ENCODE measurements around the gene CERKL. TPM values are rescaled to one million over a fixed set of nuclear protein-coding genes. Genes with fewer than 3 reads are reported as not detected.

CERKL gene
- total RNA-seq, 1 donor from 2014 or later, result 2.6 TPM

GRCh38 chr2:181542170-181542569 is 114.7 kb downstream of the CERKL start:
- peaks cover 4% of the 10 kb centered on the region for H3K9me3 Mint-ChIP-seq (ENCODE audit: low read depth)
- TF ChIP-seq, protein P1, sequence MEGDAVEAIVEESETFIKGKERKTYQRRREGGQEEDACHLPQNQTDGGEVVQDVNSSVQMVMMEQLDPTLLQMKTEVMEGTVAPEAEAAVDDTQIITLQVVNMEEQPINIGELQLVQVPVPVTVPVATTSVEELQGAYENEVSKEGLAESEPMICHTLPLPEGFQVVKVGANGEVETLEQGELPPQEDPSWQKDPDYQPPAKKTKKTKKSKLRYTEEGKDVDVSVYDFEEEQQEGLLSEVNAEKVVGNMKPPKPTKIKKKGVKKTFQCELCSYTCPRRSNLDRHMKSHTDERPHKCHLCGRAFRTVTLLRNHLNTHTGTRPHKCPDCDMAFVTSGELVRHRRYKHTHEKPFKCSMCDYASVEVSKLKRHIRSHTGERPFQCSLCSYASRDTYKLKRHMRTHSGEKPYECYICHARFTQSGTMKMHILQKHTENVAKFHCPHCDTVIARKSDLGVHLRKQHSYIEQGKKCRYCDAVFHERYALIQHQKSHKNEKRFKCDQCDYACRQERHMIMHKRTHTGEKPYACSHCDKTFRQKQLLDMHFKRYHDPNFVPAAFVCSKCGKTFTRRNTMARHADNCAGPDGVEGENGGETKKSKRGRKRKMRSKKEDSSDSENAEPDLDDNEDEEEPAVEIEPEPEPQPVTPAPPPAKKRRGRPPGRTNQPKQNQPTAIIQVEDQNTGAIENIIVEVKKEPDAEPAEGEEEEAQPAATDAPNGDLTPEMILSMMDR (IDR thresholded peaks at IDR 0.05; ENCODE audit: unreplicated experiment), result no peak
- H3K4me1 Mint-ChIP-seq (ENCODE audit: low read depth), result peaks cover 7% of the 10 kb centered on the region
- DNase-seq (ENCODE audit: low spot score, unreplicated experiment), result no peak
- no peak overlapping the region for H3K27ac Mint-ChIP-seq
- peaks cover 6% of the 10 kb centered on the region for H3K27me3 Mint-ChIP-seq
- no peak overlapping the region for H3K4me3 Mint-ChIP-seq (ENCODE audit: low read depth)
- no peaks in the 10 kb centered on the region for H3K36me3 Mint-ChIP-seq (ENCODE audit: insufficient read depth)

- Mint-ChIP-seq H3K4me1 (ENCODE audit: low read depth) (peaks cover 3% of the 10 kb centered on the region), H3K27me3 (peaks cover 6% of the 10 kb centered on the region), H3K4me3 (ENCODE audit: low read depth) (no peak overlapping the region), H3K9me3 (ENCODE audit: low read depth) (no peaks in the 10 kb centered on the region), H3K36me3 (ENCODE audit: insufficient read depth) (no peaks in the 10 kb centered on the region), H3K27ac (no peak overlapping the region)
- TF ChIP-seq, protein P1 (IDR thresholded peaks at IDR 0.05; ENCODE audit: unreplicated experiment), result no peak
- DNase-seq (ENCODE audit: low spot score, unreplicated experiment), result no peak
These were observed 116.5 kb downstream of the CERKL start for GRCh38 chr2:181540421-181540820.

DNA sequence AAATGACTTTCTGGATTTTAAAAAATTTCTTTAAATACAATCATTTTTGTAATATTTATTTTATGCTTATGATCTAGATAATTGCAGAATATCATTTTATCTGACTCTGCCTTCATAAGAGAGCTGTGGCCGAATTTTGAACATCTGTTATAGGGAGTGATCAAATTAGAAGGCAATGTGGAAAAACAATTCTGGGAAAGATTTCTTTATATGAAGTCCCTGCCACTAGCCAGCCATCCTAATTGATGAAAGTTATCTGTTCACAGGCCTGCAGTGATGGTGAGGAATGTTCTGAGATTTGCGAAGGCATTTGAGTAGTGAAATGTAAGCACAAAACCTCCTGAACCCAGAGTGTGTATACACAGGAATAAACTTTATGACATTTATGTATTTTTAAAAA is 120.2 kb downstream of the CERKL start:
- Mint-ChIP-seq H3K4me3 (ENCODE audit: low read depth) (no peak overlapping the region), H3K9me3 (ENCODE audit: low read depth) (no peaks in the 10 kb centered on the region), H3K36me3 (ENCODE audit: insufficient read depth) (no peaks in the 10 kb centered on the region), H3K27ac (no peak overlapping the region), H3K4me1 (ENCODE audit: low read depth) (peaks cover 3% of the 10 kb centered on the region), H3K27me3 (peaks cover 6% of the 10 kb centered on the region)
- no peak for DNase-seq (ENCODE audit: low spot score, unreplicated experiment)
- TF ChIP-seq, protein P1 (IDR thresholded peaks at IDR 0.05; ENCODE audit: unreplicated experiment), result no peak

- Mint-ChIP-seq H3K27ac (no peak overlapping the region), H3K9me3 (ENCODE audit: low read depth) (no peaks in the 10 kb centered on the region), H3K27me3 (no peaks in the 10 kb centered on the region), H3K4me3 (ENCODE audit: low read depth) (no peak overlapping the region), H3K4me1 (ENCODE audit: low read depth) (no peaks in the 10 kb centered on the region), H3K36me3 (ENCODE audit: insufficient read depth) (no peaks in the 10 kb centered on the region)
- DNase-seq (ENCODE audit: low spot score, unreplicated experiment), result no peak
- TF ChIP-seq, protein P1 (IDR thresholded peaks at IDR 0.05; ENCODE audit: unreplicated experiment), result no peak
These were observed 128.5 kb downstream of the CERKL start for GRCh38 chr2:181528441-181528840.

GRCh38 chr2:181527058-181527457 is 129.8 kb downstream of the CERKL start:
- Mint-ChIP-seq H3K9me3 (ENCODE audit: low read depth) (no peaks in the 10 kb centered on the region), H3K36me3 (ENCODE audit: insufficient read depth) (no peaks in the 10 kb centered on the region)

More at GRCh38 chr2:181527058-181527457, 129.8 kb downstream of the CERKL start:
- no peak overlapping the region for H3K27ac Mint-ChIP-seq
- H3K4me3 Mint-ChIP-seq (ENCODE audit: low read depth), result no peak overlapping the region
- DNase-seq (ENCODE audit: low spot score, unreplicated experiment), result no peak
- no peaks in the 10 kb centered on the region for H3K4me1 Mint-ChIP-seq (ENCODE audit: low read depth)
- TF ChIP-seq, protein P1 (IDR thresholded peaks at IDR 0.05; ENCODE audit: unreplicated experiment), result no peak
- no peaks in the 10 kb centered on the region for H3K27me3 Mint-ChIP-seq

Data from progenitor cell of endocrine pancreas (in vitro differentiated cells).